ENCODE measurements around the gene XIRP2. TPM values are rescaled to one million over a fixed set of nuclear protein-coding genes. Genes with fewer than 3 reads are reported as not detected.
A peak's percentile ranks its signal among the peaks of the same experiment; 100 is the strongest.

The XIRP2 gene
- total and polyA plus RNA-seq, 2 of the 13 experiments (the other 11 are each of a cell fraction or from before 2014, with no cell fraction given): 0.04 to 0.05 TPM

- H3K9me3 ChIP-seq (ENCODE audit: low read length): no peaks in the 10 kb centered on the region
- intact Hi-C loops (cut with micrococcal nuclease; ENCODE audit: unreplicated experiment) (no loop called here), in situ Hi-C loops (cut with HindIII; ENCODE audit: extremely low pct_ligation_motif_present, low pct_unique_long_range_greater_than_20kb) (loop anchor here (25.0 kb wide), 1 partner anchor 1231 kb away; no protein-coding TSS in a partner anchor)
- CTCF ChIA-PET (ENCODE audit: low intra/inter-chr PET ratio, low total read pairs): no interaction called here
- FAIRE-seq: no peak
- WGBS (ENCODE audit: low lambda C conversion rate): 0% methylated on average over 1 of the region's 1 CpG
- no peak for DNase-seq (ENCODE audit: low spot score)
- H4K20me1 ChIP-seq (ENCODE audit: insufficient read depth, low read length): no peaks in the 10 kb centered on the region
- H3K79me2 ChIP-seq (ENCODE audit: insufficient read depth, low read length): no peaks in the 10 kb centered on the region
- no peak for ATAC-seq
- H3K4me3 ChIP-seq (replicated peaks in 1 of 3; ENCODE audit: insufficient read depth in 1 of 3, low read depth in 2 of 3, low read length in 3 of 3): no peak overlapping the region
- no peaks in the 10 kb centered on the region for H3K4me1 ChIP-seq (ENCODE audit: insufficient read depth, low read length)
- no peaks in the 10 kb centered on the region for H3K27me3 ChIP-seq (ENCODE audit: control insufficient read depth in 1 of 2, insufficient read depth in 2 of 2, low read length in 2 of 2)
- no peak overlapping the region for H3K4me2 ChIP-seq (ENCODE audit: low read depth, low read length)
- no peak for TF ChIP-seq MLLT10 (CRISPR knock-in tag; IDR thresholded peaks at IDR 0.05)
- no peak for TF ChIP-seq IKZF1 (IDR thresholded peaks at IDR 0.05)
- TF ChIP-seq ZFP91 (CRISPR knock-in tag; IDR thresholded peaks at IDR 0.05; ENCODE audit: borderline replicate concordance): no peak
- TF ChIP-seq ARNT (IDR thresholded peaks at IDR 0.05): no peak
- TF ChIP-seq ZNF577 (CRISPR knock-in tag; IDR thresholded peaks at IDR 0.05; ENCODE audit: borderline replicate concordance, low read depth): no peak
- no peak for TF ChIP-seq SUZ12 (IDR thresholded peaks at IDR 0.05; ENCODE audit: low read depth, low read length)
- no peak for TF ChIP-seq ZZZ3 (CRISPR knock-in tag; IDR thresholded peaks at IDR 0.05; ENCODE audit: borderline replicate concordance)
- no peak for TF ChIP-seq STAT5B (CRISPR knock-in tag; IDR thresholded peaks at IDR 0.05)
- BruUV-seq (replicated peaks): no TSS peak
- no peak overlapping the region for H3K27ac ChIP-seq (ENCODE audit: extremely low read length, insufficient read depth, low read length)
- POLR2A ChIA-PET: no interaction called here
- H3K36me3 ChIP-seq (replicated peaks in 1 of 2; ENCODE audit: control insufficient read depth in 1 of 2, insufficient read depth in 2 of 2, low read length in 2 of 2): no peaks in the 10 kb centered on the region
- no peak overlapping the region for H3K9ac ChIP-seq (ENCODE audit: insufficient read depth, low read depth, low read length)
- H2AFZ ChIP-seq (ENCODE audit: low read length): no peak overlapping the region
Measured at GRCh38 chr2:166881177-166881576, 7.1 kb upstream of the XIRP2 start.

- Histone ChIP-seq H3K4me3 (replicated peaks in 1 of 3; ENCODE audit: insufficient read depth in 1 of 3, low read depth in 2 of 3, low read length in 3 of 3) (no peak overlapping the region), H3K27ac (ENCODE audit: extremely low read length, insufficient read depth, low read length) (no peak overlapping the region), H4K20me1 (ENCODE audit: insufficient read depth, low read length) (no peaks in the 10 kb centered on the region), H3K36me3 (replicated peaks in 1 of 2; ENCODE audit: control insufficient read depth in 1 of 2, insufficient read depth in 2 of 2, low read length in 2 of 2) (no peaks in the 10 kb centered on the region), H3K9ac (ENCODE audit: insufficient read depth, low read depth, low read length) (no peak overlapping the region), H3K4me2 (ENCODE audit: low read depth, low read length) (no peak overlapping the region), H3K9me3 (ENCODE audit: low read length) (no peaks in the 10 kb centered on the region), H3K27me3 (ENCODE audit: control insufficient read depth in 1 of 2, insufficient read depth in 2 of 2, low read length in 2 of 2) (no peaks in the 10 kb centered on the region), H3K4me1 (ENCODE audit: insufficient read depth, low read length) (no peaks in the 10 kb centered on the region), H3K79me2 (ENCODE audit: insufficient read depth, low read length) (no peaks in the 10 kb centered on the region), H2AFZ (ENCODE audit: low read length) (no peak overlapping the region)
- ChIA-PET POLR2A (no interaction called here), CTCF (ENCODE audit: low intra/inter-chr PET ratio, low total read pairs) (no interaction called here)
- in situ Hi-C loops (cut with HindIII; ENCODE audit: extremely low pct_ligation_motif_present, low pct_unique_long_range_greater_than_20kb) (loop anchor here (25.0 kb wide), 1 partner anchor 1229 kb away; no protein-coding TSS in a partner anchor), intact Hi-C loops (cut with micrococcal nuclease; ENCODE audit: unreplicated experiment) (no loop called here)
- no TSS peak for BruUV-seq (replicated peaks)
- no peak for FAIRE-seq
- no peak for ATAC-seq
- 24% methylated on average over 3 of the region's 3 CpGs for WGBS (ENCODE audit: low lambda C conversion rate)
- no peak for DNase-seq (ENCODE audit: low spot score)
- no peak for TF ChIP-seq NFIB (CRISPR knock-in tag; IDR thresholded peaks at IDR 0.05; ENCODE audit: borderline replicate concordance)
- TF ChIP-seq ZNF530 (CRISPR knock-in tag; IDR thresholded peaks at IDR 0.05; ENCODE audit: low read depth): no peak
- TF ChIP-seq ZFX (CRISPR knock-in tag; IDR thresholded peaks at IDR 0.05; ENCODE audit: low read depth): no peak
- no peak for TF ChIP-seq ZNF513 (CRISPR knock-in tag; conservative IDR thresholded peaks at IDR 0.05)
- no peak for TF ChIP-seq ZNF225 (CRISPR knock-in tag; IDR thresholded peaks at IDR 0.05)
- TF ChIP-seq SRSF9 (IDR thresholded peaks at IDR 0.05; ENCODE audit: borderline replicate concordance, insufficient read depth, low read depth, low read length, poor library complexity, severe bottlenecking): no peak
- TF ChIP-seq THRA (CRISPR knock-in tag; IDR thresholded peaks at IDR 0.05; ENCODE audit: borderline replicate concordance): peak; percentile 62; the same call in 1 of the 2 replicates
- TF ChIP-seq TP53 (CRISPR knock-in tag; conservative IDR thresholded peaks at IDR 0.05): no peak
Measured at GRCh38 chr2:166882851-166883250, 5.4 kb upstream of the XIRP2 start.
